Panc1 (cell line): Measurements from ENCODE around the gene TSHZ2. TPM values are rescaled to one million over a fixed set of nuclear protein-coding genes. Genes with fewer than 3 reads are reported as not detected.
"Not testable (repeated sequence)": the region's sequence is repeated elsewhere in the genome, so short reads cannot be mapped to it uniquely, and the experiment has no call there.

Experiments
- ATAC-seq: fragments of 200-7000 bp; cut with Tn5 transposase; 2 replicates; pipeline ENCODE4 v1.9.1; 2020; ENCODE audit warnings: mild to moderate bottlenecking, moderate library complexity
- BruUV-seq: library from RNA; stranded (reverse); fragments of 400-500 nt; replicated peaks from 2 replicates; lab custom pipeline; 2021; lab: Mats Ljungman, UMichigan
- CTCF ChIA-PET: fragments of 300-600 bp; sonication (Branson Sonifier 250); formaldehyde crosslinking; loops from one replicate; lab custom pipeline; 2022; ENCODE audit warnings: antibody characterized with exemption; lab: Charles Lee
- POLR2A ChIA-PET: fragments of 300-600 bp; sonication (Branson Sonifier 250); formaldehyde crosslinking; loops from one replicate; lab custom pipeline; 2022; ENCODE audit warnings: antibody characterized with exemption; lab: Charles Lee
- DNase-seq: peaks from one replicate; pipeline ENCODE4 v3.0.0-alpha.2; 2010; ENCODE audit warnings: low read depth, low spot score
- H3K27ac ChIP-seq: 2 replicates; pipeline ENCODE4 v1.5.1; 2011; ENCODE audit warnings: mild to moderate bottlenecking, low read length, inconsistent platforms
- H3K27me3 ChIP-seq: fragments of 200-500 bp; sonication (Bioruptor generic); 2 replicates; pipeline ENCODE4 v1.6.0; 2014; ENCODE audit warnings: low read length, inconsistent platforms; ENCODE audit not compliant: control insufficient read depth, insufficient read depth
- H3K36me3 ChIP-seq: fragments of 200-500 bp; sonication (Bioruptor generic); 2 replicates; pipeline ENCODE4 v1.5.1; 2014; ENCODE audit warnings: inconsistent platforms, mild to moderate bottlenecking, low read length, moderate library complexity; ENCODE audit not compliant: control insufficient read depth, insufficient read depth
- H3K4me1 ChIP-seq: 2 replicates; pipeline ENCODE4 v1.5.1; 2011; ENCODE audit warnings: inconsistent platforms, mild to moderate bottlenecking, low read length, moderate library complexity; ENCODE audit not compliant: control insufficient read depth, insufficient read depth
- H3K4me3 ChIP-seq, 2 experiments: 2 replicates each; pipeline ENCODE4 v1.5.1; 2011 to 2012; ENCODE audit warnings: low read depth in 2 of 2, low read length in 2 of 2, mild to moderate bottlenecking in 2 of 2, inconsistent platforms in 1 of 2, moderate library complexity in 1 of 2
- H3K9me3 ChIP-seq: fragments of 200-500 bp; sonication (Bioruptor generic); 2 replicates; pipeline ENCODE4 v1.5.1; 2014; ENCODE audit warnings: low read depth, mild to moderate bottlenecking, inconsistent platforms, low read length, moderate library complexity; ENCODE audit not compliant: control insufficient read depth, insufficient read depth
- CTCF ChIP-seq: fragments of 450-650 bp; IDR thresholded peaks from 2 replicates; pipeline ENCODE4 v1.5.1; 2017; ENCODE audit warnings: mild to moderate bottlenecking
- POLR2AphosphoS5 ChIP-seq: IDR thresholded peaks from 2 replicates; pipeline ENCODE4 v1.6.1; 2012; ENCODE audit warnings: mild to moderate bottlenecking, low read depth, low read length, moderate library complexity
- REST ChIP-seq, 2 experiments: IDR thresholded peaks; 2 replicates each; pipeline ENCODE4 v1.6.1; 2011 to 2012; ENCODE audit warnings: low read depth in 2 of 2, control low read depth in 1 of 2, low read length in 1 of 2, mild to moderate bottlenecking in 1 of 2, moderate library complexity in 1 of 2; ENCODE audit not compliant: insufficient read depth in 1 of 2
- SIN3A ChIP-seq: IDR thresholded peaks from 2 replicates; pipeline ENCODE4 v1.6.1; 2012; ENCODE audit warnings: low read depth, mild to moderate bottlenecking, low read length, moderate library complexity, borderline replicate concordance; ENCODE audit not compliant: insufficient read depth
- TCF7L2 ChIP-seq: IDR thresholded peaks from 2 replicates; pipeline ENCODE4 v1.6.1; 2011; ENCODE audit warnings: mild to moderate bottlenecking, low read depth, low read length, inconsistent platforms
- in situ Hi-C: cut with HindIII; loops from 2 replicates; pipeline ENCODE4 v1.10.0; 2016; ENCODE audit warnings: low sequenced_read_pairs, low pct_unique_long_range_greater_than_20kb
- intact Hi-C: fragments of 100-400 bp; cut with micrococcal nuclease; formaldehyde crosslinking; loops from one replicate; pipeline ENCODE4 v1.10.0; 2022; ENCODE audit not compliant: unreplicated experiment
- total RNA-seq: library from RNA; stranded (reverse); gene quantifications from one replicate; pipeline ENCODE4 v1.2.1, GENCODE V29; 2021; ENCODE audit not compliant: unreplicated experiment

The TSHZ2 gene
- total RNA-seq, 1 experiment from 2014 or later, result 0.36 TPM

- in situ Hi-C loops, result no loop called here
- TF ChIP-seq TCF7L2, result no peak
- TF ChIP-seq POLR2AphosphoS5, result no peak
- TF ChIP-seq CTCF, result no peak
- TF ChIP-seq SIN3A, result no peak
- TF ChIP-seq REST (IDR thresholded peaks at IDR 0.05; ENCODE audit: insufficient read depth in 1 of 2, low read depth in 2 of 2, low read length in 1 of 2), result no peak
- intact Hi-C loops, result no loop called here
- no TSS peak for BruUV-seq
- Histone ChIP-seq H3K36me3 (no peaks in the 10 kb centered on the region), H3K27me3 (no peaks in the 10 kb centered on the region), H3K9me3 (no peaks in the 10 kb centered on the region), H3K27ac (no peak overlapping the region), H3K4me1 (peaks cover 3% of the 10 kb centered on the region; the same call in 1 of the 2 replicates), H3K4me3 (no peak overlapping the region)
- DNase-seq (no peak), ATAC-seq (no peak)
- POLR2A ChIA-PET, result no interaction called here
- CTCF ChIA-PET, result interaction anchor here (0.7 kb wide), 1 partner anchor 135 kb away, joined by 3 read pairs; no protein-coding TSS in a partner anchor
Observed at GRCh38 chr20:53412577-53413185, 440.5 kb downstream of the TSHZ2 start.

DNA sequence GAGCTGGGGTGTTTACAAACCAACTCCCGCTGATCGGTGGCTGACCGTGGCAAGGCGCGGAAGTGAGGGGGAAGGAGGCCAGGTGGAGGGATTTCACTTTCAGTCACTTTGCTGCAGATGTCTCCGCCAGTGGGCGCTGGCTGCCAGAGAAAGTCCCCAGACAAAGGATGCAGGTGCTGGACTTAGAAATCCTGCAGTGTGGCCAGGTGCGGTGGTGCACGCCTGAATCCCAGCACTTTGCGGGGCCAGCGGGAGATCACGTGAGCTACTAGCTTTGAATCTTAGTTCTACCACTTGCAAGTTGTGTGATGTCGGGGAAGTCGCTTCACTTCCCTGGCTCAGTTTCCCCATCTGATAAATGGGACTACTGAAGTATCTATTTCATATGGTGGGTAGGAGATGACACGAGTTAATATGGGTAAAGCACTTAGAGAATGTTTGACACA, 441.1 kb downstream of the TSHZ2 start:
- in situ Hi-C loops, result no loop called here
- no TSS peak for BruUV-seq
- H3K4me1 ChIP-seq, result peaks cover 2% of the 10 kb centered on the region; the same call in 1 of the 2 replicates
- H3K27me3 ChIP-seq, result no peaks in the 10 kb centered on the region
- ATAC-seq (peak; percentile 58; the same call in 1 of the 2 replicates), DNase-seq (peak; percentile 17)
- H3K36me3 ChIP-seq, result no peaks in the 10 kb centered on the region
- no peak overlapping the region for H3K4me3 ChIP-seq
- ChIA-PET CTCF (no interaction called here), POLR2A (no interaction called here)
- TF ChIP-seq TCF7L2 (no peak), CTCF (peak; percentile 72), REST (IDR thresholded peaks at IDR 0.05; ENCODE audit: insufficient read depth in 1 of 2, low read depth in 2 of 2, low read length in 1 of 2) (no peak), SIN3A (no peak), POLR2AphosphoS5 (no peak)
- no peaks in the 10 kb centered on the region for H3K9me3 ChIP-seq
- H3K27ac ChIP-seq, result no peak overlapping the region
- intact Hi-C loops, result no loop called here

GRCh38 chr20:53413845-53414244, 441.7 kb downstream of the TSHZ2 start:
- H3K27ac ChIP-seq, H3K9me3 ChIP-seq, CTCF ChIA-PET, ATAC-seq, H3K36me3 ChIP-seq, DNase-seq, intact Hi-C loops, POLR2A ChIA-PET, in situ Hi-C loops, H3K4me3 ChIP-seq, H3K4me1 ChIP-seq, BruUV-seq, H3K27me3 ChIP-seq: not testable (repeated sequence)
